Suprapubic skin (tissue), 4 donors: Measurements from ENCODE around the gene FBXO46. TPM values are rescaled to one million over a fixed set of nuclear protein-coding genes. Genes with fewer than 3 reads are reported as not detected.
"Not testable (repeated sequence)": the region's sequence is repeated elsewhere in the genome, so short reads cannot be mapped to it uniquely, and the experiment has no call there.

Experiments
- DNase-seq, 2 donors: peaks; one replicate each; pipeline ENCODE4 v3.0.0-alpha.2; 2019; ENCODE audit warnings: low spot score in 2 of 2
- H3K27ac ChIP-seq: fragments of 200-600 bp; sonication (generic); one replicate; pipeline ENCODE4 v1.5.1; 2019
- H3K27me3 ChIP-seq: fragments of 200-600 bp; sonication (generic); one replicate; pipeline ENCODE4 v1.5.1; 2019
- H3K36me3 ChIP-seq: fragments of 200-600 bp; sonication (generic); one replicate; pipeline ENCODE4 v1.5.1; 2019
- H3K4me1 ChIP-seq: fragments of 200-600 bp; sonication (generic); one replicate; pipeline ENCODE4 v1.5.1; 2019
- H3K4me3 ChIP-seq: fragments of 200-600 bp; sonication (generic); one replicate; pipeline ENCODE4 v1.5.1; 2019; ENCODE audit warnings: mild to moderate bottlenecking
- H3K9me3 ChIP-seq: fragments of 200-600 bp; sonication (generic); one replicate; pipeline ENCODE4 v1.5.1; 2019
- CTCF ChIP-seq, 2 donors: fragments of 200-600 bp in 1 of 2; fragments of 450-650 bp in 1 of 2; sonication (generic) in 1 of 2; IDR thresholded peaks; one replicate each; pipeline ENCODE4 v1.5.1; 2016 to 2019; ENCODE audit warnings: antibody characterized with exemption in 2 of 2, mild to moderate bottlenecking in 1 of 2, moderate library complexity in 1 of 2
- EP300 ChIP-seq: sonication (generic); formaldehyde crosslinking; IDR thresholded peaks from one replicate; pipeline ENCODE4 v1.6.1; 2017; ENCODE audit warnings: antibody characterized with exemption
- POLR2A ChIP-seq, 2 donors: fragments of 450-650 bp; IDR thresholded peaks; one replicate each; pipeline ENCODE4 v1.6.1; 2017; ENCODE audit warnings: antibody characterized with exemption in 2 of 2, mild to moderate bottlenecking in 2 of 2, moderate library complexity in 2 of 2
- POLR2AphosphoS5 ChIP-seq, 3 donors: sonication (generic); formaldehyde crosslinking; IDR thresholded peaks; one replicate each; pipeline ENCODE4 v1.6.1; 2017; ENCODE audit warnings: antibody characterized with exemption in 3 of 3
- WGBS: methylation state at CpG from one replicate; pipeline ENCODE4 v1.1.5; 2018; 5-methylcytosine and 5-hydroxymethylcytosine counted together
- total RNA-seq, 4 donors: library from RNA; depleted of rRNA; stranded (reverse); fragments of >200 nt; gene quantifications; one replicate each; pipeline ENCODE4 v1.1.0, GENCODE V29; 2016

FBXO46 gene
- total RNA-seq, 4 donors from 2014 or later, result 13.5 to 24.1 (median 15.7) TPM

DNA sequence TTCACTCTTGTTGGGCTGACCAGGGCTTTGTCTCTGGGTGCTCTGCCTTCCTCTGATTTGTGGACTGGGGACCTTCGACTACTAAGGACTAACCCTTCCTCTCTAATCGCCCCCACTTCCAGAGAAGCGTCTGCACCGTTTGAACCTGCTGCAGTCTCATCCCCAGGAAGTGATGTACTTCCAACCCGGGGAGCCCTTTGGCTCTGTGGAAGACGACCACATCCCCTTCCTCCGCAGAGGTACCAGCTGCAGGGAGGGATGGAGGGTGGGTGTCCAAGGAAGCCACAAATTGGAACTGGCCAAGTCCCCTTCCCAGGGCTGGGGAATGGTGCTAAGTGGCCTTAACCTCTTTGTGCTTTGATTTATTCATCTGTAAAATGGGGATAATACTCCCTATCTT lies 29.0 kb downstream of the FBXO46 start:
- no peak overlapping the region for H3K4me3 ChIP-seq
- WGBS, result 76% methylated on average over 7 of the region's 7 CpGs
- no peaks in the 10 kb centered on the region for H3K27me3 ChIP-seq
- no peaks in the 10 kb centered on the region for H3K4me1 ChIP-seq
- peaks cover 29% of the 10 kb centered on the region for H3K36me3 ChIP-seq
- DNase-seq, result no peak
- TF ChIP-seq POLR2AphosphoS5 (IDR thresholded peaks at IDR 0.05) (no peak), EP300 (no peak), POLR2A (IDR thresholded peaks at IDR 0.05) (no peak), CTCF (IDR thresholded peaks at IDR 0.05) (no peak)
- H3K9me3 ChIP-seq, result no peaks in the 10 kb centered on the region
- H3K27ac ChIP-seq, result no peak overlapping the region

DNA sequence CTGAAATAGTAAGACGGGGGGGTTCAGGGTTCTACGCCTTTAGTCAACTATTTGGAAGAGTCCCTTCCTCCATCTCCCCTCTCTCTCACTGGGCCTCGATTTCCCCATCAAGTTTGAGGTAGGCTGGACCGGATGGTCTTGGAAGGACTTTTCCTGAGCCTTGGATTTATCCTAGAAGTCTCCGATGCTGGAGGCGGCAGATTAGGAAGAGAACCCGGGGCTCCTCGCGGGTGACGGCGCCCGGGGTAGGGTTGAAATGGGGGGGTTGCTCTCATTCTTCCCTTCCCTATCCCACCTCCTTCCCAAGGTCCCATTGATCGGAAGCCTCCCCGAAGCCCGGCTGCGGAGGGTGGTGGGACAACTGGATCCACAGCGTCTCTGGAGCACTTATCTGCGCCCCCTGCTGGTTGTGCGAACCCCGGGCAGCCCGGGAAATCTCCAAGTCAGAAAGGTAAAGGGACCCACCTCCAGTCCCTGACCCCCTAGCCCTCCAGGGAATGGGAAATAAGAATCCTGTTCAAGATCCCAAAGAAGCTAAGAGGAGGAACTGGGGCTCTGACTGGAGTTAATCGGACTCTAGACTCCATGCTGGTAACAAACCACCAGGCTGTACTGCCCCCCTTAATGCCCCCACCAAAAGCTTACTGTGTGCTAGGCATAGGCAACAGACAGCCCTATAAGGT lies 37.4 kb downstream of the FBXO46 start:
- H3K36me3 ChIP-seq, result peaks cover 16% of the 10 kb centered on the region

GRCh38 chr19:45692187-45693105 lies 38.2 kb downstream of the FBXO46 start, which contains the start of gene QPCTL:
Gene QPCTL, plus strand, starts transcription at chr19:45692666. Its CDS starts 38 bp downstream, at chr19:45692704.
- Histone ChIP-seq H3K9me3 (no peaks in the 10 kb centered on the region), H3K27me3 (no peaks in the 10 kb centered on the region), H3K27ac (peak within 1 kb of the TSS; percentile 90), H3K36me3 (peaks cover 24% of the 10 kb centered on the region), H3K4me1 (peaks cover 26% of the 10 kb centered on the region), H3K4me3 (peak within 1 kb of the TSS; percentile 73)
- 1% methylated on average over 18 of the region's 70 CpGs for WGBS
- peak; percentile 98 to 99 for DNase-seq
- TF ChIP-seq POLR2AphosphoS5 (IDR thresholded peaks at IDR 0.05) (peak; percentile 10 to 47 (median 13)), EP300 (peak; percentile 46), POLR2A (IDR thresholded peaks at IDR 0.05) (no peak)

More for the DNA sequence above, 37.4 kb downstream of the FBXO46 start:
- 1% methylated on average over 11 of the region's 22 CpGs for WGBS
- H3K9me3 ChIP-seq, result no peaks in the 10 kb centered on the region
- TF ChIP-seq POLR2AphosphoS5 (IDR thresholded peaks at IDR 0.05), result no peak
- peak; percentile 64 to 92 for TF ChIP-seq CTCF (IDR thresholded peaks at IDR 0.05)
- peak overlapping the region; percentile 90 for H3K27ac ChIP-seq
- H3K4me3 ChIP-seq, result peak overlapping the region; percentile 73
- no peaks in the 10 kb centered on the region for H3K27me3 ChIP-seq
- DNase-seq, result peak; percentile 89
- peaks cover 26% of the 10 kb centered on the region for H3K4me1 ChIP-seq

DNA sequence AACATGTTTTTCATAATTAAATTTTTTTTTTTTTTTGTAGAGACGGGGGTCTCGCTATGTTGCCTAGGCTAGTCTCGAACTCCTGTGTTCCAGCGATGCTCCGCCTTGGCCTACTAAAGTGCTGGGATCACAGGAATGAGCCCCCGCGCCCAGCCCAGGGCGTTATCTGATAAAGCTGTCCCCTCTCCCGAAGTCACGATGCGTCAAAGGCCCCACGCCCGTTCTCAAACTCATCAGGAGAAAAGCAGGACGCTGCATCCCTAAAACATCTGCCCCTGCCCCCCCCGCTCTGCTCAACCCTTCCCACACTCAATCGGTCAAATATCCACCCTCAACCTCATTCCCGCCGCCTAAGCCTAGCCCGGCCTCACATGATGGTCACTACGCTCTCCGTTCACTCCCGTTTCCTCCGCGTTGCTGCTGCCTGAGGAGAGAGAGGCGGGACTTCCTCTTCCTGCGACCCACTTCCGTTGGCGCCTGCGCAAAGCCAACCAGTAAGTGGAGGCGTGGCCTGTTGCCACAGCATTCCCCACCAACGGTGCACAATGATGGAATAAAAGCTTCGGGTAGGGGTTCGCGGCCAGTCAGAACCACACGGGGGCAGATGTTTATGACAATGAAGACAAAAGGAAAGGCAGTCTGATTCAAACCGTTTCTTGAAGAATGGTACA lies 39.0 kb downstream of the FBXO46 start, which contains the start of gene SNRPD2:
TSS of gene SNRPD2 (minus strand) at position 438 of the 671 bp plus-strand sequence. CDS start at position 373, 65 bp downstream.
- H3K4me3 ChIP-seq, result peak within 1 kb of the TSS; percentile 73
- peak; percentile 96 to 97 for DNase-seq
- peaks cover 26% of the 10 kb centered on the region for H3K4me1 ChIP-seq
- H3K36me3 ChIP-seq, result peaks cover 32% of the 10 kb centered on the region
- peak within 1 kb of the TSS; percentile 90 for H3K27ac ChIP-seq
- TF ChIP-seq CTCF (IDR thresholded peaks at IDR 0.05) (no peak), POLR2AphosphoS5 (IDR thresholded peaks at IDR 0.05) (peak in 2 of 3 donors; percentile 68 to 69), POLR2A (IDR thresholded peaks at IDR 0.05) (peak; percentile 63 to 78)
- under 1% methylated on average over 35 of the region's 36 CpGs for WGBS
- H3K9me3 ChIP-seq, result no peaks in the 10 kb centered on the region
- H3K27me3 ChIP-seq, result no peaks in the 10 kb centered on the region

DNA sequence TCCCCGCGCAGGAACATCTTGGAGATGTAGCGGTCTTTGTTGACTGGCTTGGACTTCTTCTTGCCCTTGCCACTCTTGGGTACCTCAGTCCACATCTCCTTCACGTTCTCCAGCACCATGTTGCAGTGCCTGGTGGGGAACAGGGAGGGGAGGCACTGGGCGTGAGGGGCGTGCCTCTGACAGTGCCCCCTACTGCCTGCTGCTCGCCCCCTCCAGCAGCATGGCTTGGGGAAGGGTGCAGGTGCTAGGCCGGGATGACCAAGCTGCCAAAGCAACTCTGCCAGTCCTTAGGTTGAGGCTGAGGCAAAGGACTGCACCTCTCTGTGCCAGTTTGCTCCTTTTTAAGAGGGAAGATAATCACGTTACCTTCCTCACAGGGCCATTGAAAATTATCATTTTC lies 43.1 kb downstream of the FBXO46 start:
- WGBS, result 90% methylated on average over 9 of the region's 9 CpGs
- H3K36me3 ChIP-seq, result peaks cover 45% of the 10 kb centered on the region
- no peak for TF ChIP-seq EP300
- TF ChIP-seq POLR2AphosphoS5 (IDR thresholded peaks at IDR 0.05), result no peak
- TF ChIP-seq POLR2A (IDR thresholded peaks at IDR 0.05), result no peak
- TF ChIP-seq CTCF (IDR thresholded peaks at IDR 0.05), result no peak

DNA sequence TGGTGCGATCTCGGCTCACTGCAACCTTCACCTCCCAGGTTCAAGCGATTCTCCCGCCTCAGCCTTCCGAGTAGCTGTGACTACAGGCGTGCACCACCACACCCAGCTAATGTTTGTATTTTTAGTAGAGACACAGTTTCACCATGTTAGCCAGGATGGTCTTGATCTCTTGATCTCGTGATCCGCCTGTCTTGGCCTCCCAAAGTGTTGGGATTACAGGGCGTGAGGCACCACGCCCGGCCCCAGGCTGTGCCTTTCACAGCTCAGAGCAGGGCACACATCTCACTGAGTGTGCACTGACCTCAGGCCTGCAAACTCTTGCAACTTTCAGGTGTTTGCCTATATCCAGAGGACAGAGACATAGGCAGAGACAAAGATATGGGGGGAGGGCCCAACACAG lies 45.7 kb downstream of the FBXO46 start:
- 81% methylated on average over 11 of the region's 11 CpGs for WGBS
- H3K4me3 ChIP-seq, H3K9me3 ChIP-seq, H3K27me3 ChIP-seq, DNase-seq, H3K27ac ChIP-seq: not testable (repeated sequence)
- H3K4me1 ChIP-seq, result peaks cover 13% of the 10 kb centered on the region
- H3K36me3 ChIP-seq, result peaks cover 45% of the 10 kb centered on the region

More for the DNA sequence above, 43.1 kb downstream of the FBXO46 start:
- H3K9me3 ChIP-seq, result no peaks in the 10 kb centered on the region
- H3K27me3 ChIP-seq, result no peaks in the 10 kb centered on the region
- H3K4me3 ChIP-seq, result no peak overlapping the region
- peaks cover 13% of the 10 kb centered on the region for H3K4me1 ChIP-seq
- DNase-seq, result no peak
- H3K27ac ChIP-seq, result no peak overlapping the region
